HG03095 (cell line): ENCODE results near the gene CABP4.
"Not testable (repeated sequence)": the region's sequence is repeated elsewhere in the genome, so short reads cannot be mapped to it uniquely, and the experiment has no call there.

Experiments used
- ATAC-seq: cut with Tn5 transposase; IDR thresholded peaks from one replicate; pipeline ENCODE4 v1.9.1; 2021; ENCODE audit warnings: moderate library complexity; ENCODE audit not compliant: unreplicated experiment

The CABP4 gene

DNA sequence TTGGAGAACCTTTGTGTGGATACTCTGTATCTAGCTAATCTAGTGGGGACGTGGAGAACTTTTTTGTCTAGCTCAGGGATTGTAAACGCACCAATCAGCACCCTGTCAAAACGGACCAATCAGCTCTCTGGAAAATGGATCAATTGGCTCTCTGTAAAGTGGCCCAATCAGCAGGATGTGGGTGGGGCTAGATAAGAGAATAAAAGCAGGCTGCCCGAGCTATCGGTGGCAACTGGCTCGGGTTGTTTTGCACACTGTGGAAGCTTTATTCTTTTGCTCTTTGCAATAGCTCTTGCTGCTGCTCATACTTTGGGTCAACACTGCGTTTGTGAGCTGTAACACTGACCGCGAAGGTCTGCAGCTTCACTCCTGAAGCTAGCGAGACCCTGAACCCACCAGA, 21.5 kb downstream of the CABP4 start:
- not testable (repeated sequence) for ATAC-seq

DNA sequence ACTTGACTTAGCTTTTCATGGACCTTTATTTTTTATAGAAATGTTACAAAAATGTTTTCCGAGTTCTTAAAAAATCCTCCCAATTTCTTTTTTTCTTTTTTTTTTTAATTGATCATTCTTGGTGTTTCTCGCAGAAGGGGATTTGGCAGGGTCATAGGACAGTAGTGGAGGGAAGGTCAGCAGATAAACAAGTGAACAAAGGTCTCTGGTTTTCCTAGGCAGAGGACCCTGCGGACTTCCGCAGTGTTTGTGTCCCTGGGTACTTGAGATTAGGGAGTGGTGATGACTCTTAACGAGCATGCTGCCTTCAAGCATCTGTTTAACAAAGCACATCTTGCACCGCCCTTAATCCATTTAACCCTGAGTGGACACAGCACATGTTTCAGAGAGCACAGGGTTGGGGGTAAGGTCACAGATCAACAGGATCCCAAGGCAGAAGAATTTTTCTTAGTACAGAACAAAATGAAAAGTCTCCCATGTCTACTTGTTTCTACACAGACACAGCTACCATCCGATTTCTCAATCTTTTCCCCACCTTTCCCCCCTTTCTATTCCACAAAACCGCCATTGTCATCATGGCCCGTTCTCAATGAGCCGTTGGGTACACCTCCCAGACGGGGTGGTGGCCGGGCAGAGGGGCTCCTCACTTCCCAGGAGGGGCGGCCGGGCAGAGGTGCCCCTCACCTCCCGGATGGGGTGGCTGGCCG, 22.3 kb downstream of the CABP4 start:
- not testable (repeated sequence) for ATAC-seq

DNA sequence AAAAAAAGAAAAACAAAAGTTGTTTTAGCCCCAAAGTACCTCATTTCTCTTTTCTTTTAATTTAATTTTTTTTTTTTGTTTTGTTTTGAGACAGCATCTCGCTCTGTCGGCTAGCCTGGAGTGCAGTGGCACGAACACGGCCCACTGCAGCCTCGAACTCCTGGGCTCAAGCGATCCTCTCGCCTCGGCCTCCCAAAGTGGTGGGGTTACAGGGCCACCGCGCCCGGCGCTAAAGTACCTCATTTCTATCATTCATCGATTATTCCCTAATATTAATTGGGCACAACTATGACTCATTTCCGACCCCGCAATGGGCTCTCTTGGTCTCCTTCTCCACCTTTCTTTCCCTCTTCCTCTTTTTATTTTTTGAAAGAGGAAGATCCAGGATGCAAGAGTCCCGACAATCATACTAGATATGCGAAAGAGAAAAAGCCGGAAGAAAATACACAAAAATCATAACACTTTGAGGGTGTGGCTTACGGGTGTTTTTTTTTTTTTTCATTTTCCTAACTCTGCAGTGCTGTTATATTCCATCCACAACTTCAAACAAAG, 27.2 kb downstream of the CABP4 start:
- no peak for ATAC-seq

DNA sequence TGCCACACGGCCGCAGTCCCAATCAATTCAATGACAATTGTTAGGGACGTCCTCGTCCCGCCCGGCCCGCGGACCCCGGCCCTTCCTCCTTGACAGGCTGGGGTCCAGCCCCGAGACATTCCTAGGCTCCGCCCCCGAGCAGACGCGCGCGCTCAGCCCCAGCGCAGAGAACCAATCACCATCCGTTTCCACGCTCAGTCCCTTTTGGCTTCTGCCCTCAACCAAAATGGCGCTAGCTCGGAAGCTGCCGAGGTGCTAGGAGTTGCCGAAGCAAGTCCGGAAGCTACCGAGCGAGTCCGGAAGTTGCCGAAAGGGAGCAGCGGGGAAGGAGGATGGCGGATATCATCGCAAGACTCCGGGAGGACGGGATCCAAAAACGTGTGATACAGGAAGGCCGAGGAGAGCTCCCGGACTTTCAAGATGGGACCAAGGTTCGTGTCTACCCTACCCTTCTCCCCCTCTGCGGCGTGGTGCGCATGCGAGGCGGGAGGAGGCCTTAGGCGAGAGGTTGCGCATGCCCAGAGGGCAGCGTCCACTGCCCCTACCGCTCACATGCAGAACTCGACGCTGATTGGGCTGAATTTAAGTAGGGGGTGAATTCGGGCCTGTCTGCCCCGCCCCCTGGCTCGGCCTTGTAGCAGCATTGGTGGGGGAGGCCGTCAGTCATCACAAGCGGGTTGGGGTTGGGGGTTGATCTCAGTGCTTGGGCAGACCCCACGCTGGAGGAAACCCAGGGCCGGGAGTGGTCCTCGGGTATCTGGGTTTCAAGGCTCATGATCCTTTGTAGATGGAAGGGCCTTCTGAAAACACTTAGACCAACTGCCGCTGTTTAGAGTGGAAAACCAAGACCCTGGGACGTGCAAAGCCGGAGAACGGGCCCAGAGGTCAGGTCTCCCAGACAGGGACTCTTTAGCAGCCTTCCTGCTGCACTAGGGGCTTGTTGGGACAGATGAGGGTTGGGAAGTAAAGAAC, 28.0 kb downstream of the CABP4 start, which contains the start of gene AIP:
Gene AIP, plus strand, starts transcription at position 200 of the 972 bp plus-strand sequence. Its CDS starts 133 bp downstream, at position 333.
- peak; percentile 48 for ATAC-seq

DNA sequence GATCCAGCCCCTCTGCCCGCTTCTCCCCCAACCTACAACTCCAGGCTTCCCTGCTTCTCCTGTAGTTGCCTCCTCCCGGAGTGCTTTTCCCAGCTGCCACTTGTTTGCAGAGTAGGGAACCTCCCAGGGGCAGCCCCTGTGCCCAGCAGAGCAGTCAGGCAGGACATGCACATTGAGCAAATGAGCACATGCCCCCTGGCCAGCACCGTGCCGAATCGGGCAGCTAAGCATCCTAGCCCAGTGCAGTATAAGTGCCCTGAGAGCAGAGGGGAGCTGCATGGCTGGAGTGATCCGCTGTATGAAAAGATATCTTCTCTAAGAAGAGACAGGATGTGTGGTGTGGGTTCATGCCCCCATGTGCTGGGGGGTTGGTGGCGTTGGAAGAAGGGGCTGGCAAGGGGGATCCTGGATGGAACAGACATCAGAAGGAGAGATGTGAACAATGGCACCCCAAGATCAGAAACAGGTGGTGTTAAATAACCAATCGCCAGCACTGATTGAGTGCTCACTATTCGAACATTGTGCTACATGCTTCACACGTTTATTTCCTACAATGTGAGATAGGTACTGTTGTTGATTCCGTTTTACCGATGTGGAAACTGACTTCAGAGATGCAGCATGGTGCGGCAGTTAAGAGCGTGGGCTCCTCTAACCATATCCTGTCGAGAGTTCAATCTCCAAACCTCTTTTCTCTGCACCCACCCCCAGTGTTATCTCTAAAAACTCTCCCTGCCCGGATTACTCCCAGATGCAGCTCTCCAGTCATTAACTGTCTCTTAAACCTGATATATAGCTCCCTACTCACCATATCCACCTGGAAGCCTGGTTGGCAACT, 28.9 kb downstream of the CABP4 start:
- no peak for ATAC-seq

DNA sequence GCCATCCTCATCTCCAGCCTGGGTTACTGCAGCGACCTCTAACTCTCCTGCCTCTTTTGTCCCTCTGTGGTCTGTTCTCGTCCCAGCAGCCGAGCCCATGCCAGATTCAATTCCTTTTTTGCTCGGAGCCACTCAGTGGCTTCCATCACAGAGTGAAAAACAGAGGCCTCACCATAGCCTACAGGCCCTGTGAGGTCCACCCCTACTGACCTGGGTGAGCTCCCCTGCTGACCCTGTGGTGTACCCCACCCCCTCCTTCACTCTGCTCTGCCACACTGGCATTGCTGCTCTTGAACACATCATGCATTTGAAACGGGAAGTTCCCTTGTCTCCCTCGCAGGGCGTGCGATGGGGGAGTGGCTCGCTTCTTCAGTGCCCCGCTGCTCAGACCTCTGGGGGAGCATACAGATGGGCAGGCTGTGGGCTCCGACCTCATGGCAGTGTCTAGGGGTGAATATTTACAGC, 29.7 kb downstream of the CABP4 start:
- ATAC-seq, result no peak

DNA sequence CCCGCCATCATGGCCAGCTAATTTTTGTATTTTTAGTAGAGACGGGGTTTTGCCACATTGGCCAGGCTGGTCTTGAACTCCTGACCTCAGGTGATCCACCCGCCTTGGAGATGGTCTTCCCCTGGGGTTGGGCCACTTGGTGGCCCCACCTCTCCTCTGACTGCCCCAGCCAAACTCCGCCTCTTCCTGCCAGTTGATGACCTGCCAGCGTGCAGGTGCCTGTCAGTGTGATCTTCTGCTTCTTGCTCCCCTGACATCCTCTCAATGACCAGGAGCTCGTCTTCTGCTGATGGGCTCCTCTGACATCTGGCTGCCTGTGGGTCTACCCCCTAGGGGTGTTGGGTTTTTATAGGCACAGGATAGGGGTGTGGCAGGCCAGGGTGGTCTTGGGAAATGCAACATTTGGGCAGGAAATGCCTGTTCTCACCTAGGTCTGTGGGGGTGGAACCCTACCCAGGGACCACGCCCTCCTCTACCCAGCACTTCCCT, 30.8 kb downstream of the CABP4 start:
- ATAC-seq, result not testable (repeated sequence)

DNA sequence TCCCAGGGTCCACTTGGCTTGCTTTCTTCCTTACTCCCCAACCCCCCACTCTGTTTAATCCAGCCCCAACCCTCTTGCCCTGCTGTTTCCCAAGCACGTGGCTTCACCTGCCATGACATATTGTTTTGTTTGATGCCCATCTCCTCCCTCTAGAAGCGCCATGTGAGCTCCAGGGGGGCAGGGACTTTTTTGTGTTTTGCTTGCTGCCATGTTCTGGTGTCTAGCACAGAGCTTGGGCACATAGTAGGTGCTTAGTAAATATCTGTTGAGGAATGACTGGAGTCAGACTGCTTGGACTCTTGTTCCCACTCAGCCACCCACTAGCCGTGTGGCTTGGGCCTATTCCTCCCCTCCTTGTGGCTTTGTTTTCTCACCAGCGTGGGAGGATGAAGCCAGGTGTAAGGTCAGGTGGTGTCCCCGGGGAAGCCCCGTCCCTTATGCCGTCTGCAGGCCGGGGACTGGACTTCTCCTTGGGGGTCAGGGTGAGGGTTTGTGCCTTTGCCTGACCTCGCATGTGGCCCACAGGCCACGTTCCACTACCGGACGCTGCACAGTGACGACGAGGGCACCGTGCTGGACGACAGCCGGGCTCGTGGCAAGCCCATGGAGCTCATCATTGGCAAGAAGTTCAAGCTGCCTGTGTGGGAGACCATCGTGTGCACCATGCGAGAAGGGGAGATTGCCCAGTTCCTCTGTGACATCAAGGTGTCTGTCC, 31.5 kb downstream of the CABP4 start:
- peak; percentile 31 for ATAC-seq

DNA sequence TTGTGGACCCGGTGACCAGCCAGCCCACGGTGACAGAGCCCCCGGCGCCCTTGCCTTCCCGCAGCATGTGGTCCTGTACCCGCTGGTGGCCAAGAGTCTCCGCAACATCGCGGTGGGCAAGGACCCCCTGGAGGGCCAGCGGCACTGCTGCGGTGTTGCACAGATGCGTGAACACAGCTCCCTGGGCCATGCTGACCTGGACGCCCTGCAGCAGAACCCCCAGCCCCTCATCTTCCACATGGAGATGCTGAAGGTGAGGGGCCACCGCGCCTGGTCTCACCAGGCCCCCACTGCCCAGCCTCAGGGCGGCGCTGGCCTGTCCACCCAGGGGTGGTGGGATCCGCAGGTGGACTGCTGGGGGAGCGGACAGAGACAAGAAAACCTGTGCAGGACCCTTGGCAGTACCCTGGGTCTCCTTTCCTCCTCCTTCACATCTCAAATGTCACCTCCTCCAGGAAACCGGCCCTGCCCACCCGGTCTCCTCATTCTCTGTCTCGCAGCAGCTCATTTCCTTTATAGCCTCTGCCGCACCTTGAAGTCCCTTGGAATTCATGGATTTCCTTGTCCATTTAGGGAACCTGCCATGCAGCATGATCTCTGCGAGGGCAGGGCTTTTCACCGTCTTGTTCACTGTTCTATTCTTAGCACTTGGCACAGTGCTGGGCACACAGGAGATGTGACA, 34.2 kb downstream of the CABP4 start:
- no peak for ATAC-seq

DNA sequence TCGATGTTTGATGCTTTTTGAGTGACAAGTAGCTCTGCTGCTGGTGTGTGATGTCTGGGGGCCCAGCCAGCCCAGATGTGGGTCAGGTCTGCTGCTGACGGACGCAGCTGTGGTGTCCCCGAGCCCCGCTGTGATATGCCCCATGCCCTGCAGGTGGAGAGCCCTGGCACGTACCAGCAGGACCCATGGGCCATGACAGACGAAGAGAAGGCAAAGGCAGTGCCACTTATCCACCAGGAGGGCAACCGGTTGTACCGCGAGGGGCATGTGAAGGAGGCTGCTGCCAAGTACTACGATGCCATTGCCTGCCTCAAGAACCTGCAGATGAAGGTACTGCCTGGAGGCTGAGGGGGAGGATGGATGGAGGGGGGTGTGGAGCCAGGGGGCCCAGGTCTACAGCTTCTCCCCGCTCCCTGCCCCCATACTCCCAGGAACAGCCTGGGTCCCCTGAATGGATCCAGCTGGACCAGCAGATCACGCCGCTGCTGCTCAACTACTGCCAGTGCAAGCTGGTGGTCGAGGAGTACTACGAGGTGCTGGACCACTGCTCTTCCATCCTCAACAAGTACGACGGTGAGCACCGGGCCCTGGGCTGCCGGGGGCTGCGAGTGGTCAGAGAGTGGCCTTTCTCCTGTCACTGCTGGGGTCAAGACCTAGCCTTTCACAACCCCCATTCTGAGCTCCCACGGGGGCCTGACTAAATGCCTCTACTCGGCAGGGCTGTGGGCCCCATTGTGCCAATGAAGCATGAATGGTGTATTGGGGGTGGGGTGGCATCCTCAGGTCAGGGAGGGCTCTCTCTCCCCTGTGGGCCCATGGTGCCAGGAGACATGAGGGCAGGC, 35.0 kb downstream of the CABP4 start:
- ATAC-seq, result no peak

DNA sequence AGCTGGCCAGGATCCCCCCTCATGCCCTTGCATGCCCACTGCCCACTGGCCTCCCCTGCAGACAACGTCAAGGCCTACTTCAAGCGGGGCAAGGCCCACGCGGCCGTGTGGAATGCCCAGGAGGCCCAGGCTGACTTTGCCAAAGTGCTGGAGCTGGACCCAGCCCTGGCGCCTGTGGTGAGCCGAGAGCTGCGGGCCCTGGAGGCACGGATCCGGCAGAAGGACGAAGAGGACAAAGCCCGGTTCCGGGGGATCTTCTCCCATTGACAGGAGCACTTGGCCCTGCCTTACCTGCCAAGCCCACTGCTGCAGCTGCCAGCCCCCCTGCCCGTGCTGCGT, 35.5 kb downstream of the CABP4 start:
- no peak for ATAC-seq

DNA sequence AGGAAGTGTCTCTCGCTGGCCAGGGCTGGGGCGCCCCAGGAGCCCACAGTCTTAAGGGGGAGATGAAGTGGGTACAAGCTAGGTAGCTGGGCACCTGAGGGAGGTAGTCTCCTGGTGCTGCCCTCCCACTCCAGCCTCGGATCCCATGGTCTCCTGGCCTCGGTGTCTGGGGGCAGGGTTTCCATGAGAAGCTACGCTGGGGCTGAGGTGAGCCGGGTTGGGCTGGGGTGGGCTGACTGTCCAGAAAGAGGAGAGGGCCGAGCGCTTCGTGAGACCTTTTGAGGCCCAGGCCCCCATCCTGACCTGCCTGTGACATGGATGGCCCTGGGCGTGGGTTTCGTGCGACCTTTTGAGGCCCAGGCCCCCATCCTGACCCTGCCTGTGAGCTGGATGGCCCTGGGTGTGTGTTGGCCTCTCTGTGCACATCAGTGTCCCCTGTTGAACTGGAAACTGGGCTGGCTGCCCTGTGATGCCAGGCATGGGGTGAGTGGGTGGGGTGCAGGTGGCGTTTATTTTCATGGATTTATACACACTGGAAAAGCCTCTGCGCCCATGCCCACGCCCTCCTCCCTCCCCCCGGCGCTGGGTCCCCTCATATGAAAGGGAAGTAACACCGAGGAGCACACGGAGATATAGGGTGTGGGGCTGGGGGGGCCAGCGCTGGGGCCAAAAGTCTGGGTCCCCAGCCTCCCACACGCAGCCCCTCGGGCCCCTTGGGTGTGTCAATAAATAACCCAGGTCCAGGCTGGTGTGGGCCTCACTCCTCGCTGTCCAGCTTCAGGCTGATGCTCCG, 36.3 kb downstream of the CABP4 start:
- no peak for ATAC-seq

DNA sequence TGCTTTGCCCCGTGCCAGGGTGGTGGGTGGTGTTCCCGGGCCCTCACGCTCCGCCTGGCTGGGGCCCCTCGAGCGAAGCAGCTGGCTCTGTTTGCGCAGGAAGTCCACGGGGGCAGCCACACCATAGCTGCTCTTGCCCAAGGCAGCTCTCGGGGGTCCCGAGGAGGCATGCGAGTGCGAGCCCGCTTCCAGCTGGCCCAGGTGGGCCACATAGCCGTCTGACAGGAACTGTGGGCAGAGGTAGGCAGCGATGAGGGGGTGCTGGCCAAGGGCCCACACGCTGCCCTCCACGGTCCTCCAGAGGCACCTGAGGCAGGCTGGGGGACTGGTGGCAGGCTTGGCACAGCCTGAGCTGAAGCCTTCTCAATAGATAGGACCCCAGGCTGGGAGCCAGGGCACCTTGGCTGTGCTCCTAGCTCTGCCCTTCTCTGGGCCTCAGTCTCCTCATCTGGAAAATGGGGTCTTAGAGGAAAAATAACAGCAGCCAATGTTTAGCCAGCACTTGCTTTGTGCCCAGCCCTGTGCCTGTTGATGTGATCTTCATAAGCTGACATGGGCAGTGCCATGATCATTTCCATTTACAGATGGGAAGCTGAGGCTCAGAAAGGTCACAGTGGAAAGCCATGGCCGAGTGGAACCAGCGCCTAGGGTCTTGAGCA, 37.0 kb downstream of the CABP4 start:
- no peak for ATAC-seq

DNA sequence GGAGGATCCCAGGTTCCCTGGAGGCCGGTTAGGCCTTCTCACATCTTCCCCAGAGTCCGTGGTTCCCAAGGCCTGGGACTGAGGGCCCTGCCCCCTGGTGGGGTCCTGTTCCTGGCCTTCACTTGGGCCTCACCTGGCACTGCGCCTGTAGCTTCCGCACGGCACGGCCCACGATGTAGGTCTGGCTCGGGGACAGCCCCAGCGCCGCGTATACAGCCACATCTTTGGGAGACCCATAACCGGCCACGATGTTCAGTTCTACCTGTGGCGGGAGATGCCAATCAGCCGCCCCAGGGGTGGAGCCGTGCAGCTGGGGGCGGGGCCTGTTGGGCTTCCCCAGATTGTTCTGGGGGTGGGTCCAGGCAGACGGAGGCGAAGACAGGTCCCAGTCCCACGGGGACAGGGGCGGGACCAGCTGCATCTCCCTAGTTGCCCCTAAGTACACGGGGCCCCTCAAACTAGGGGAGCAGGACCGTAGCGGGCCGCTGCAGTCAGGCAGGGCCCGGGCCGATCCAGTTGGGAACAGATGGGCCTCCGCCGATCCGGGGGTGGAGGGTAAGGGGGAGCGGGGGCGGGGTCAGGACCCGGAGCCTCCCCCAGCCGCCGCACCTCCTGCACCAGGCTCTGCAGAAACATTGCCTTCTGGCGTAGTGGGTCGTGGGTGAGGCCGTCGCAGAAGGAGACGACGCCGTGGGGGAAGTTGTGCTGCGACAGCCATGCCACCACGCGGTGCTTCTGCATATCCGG, 37.8 kb downstream of the CABP4 start:
- ATAC-seq, result no peak

DNA sequence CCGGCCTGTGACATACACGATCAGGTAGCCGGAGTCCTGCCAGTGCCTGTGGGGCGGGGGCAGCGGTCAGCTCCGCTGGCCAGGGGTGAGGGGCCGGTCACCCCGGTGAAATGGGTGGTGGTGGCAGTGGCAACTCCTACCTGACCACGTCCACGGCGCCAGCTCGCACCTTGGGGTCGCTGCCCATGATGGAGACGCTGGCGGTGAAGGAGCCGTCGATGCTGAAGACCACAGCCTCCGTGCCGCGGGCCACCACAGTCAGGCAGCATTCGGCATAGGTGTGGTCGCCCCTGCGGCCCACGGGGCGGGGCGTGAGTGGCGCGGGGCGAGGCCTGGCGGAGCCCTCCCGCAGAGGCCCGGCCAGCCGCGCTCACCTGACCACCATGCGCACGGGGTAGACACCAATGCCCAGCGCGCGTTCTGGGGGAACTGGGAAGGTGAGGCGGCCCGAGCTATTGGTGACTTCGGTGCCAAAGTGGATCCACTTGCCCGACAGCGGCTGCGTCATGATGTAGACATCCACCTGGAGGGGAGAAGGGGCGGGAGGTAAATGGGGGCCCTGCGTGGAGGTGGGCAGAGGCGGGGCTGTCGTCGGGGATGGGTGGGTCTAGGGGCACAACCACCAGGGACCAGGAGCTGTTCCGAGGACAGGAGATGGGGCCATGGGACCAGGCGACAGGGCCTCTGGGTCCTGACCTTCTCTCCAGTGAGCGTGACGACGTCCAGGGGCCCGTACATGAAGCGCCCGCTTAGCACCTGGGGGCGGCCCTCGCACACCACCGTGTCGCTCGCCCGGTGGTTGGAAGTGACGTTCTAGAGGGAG, 38.6 kb downstream of the CABP4 start:
- no peak for ATAC-seq
